ENCODE measurements around the gene KCNJ6.
"Not testable (repeated sequence)": the region's sequence is repeated elsewhere in the genome, so short reads cannot be mapped to it uniquely, and the experiment has no call there.

Gene KCNJ6

DNA sequence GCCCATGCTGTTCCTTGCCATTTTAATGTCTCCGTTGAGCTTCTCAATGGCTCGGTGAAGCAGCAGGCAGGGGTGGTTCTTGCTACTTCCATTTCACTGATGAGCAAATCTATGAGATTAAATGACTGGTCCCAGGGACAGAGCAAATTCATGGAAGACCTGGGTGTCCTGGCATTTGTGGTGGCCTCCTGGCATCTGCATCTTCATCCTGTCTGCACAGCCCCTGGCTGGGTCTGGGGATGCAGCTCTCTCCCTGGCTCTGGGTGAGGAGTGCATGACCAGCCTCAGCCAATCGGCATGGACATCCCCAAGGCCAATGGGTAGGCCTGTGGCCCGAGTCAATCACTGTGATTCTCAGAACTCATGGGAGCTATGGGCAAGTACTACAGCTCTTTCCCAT is 261.7 kb downstream of the KCNJ6 start:
- DNase-seq (ENCODE audit: low read depth, low spot score), result no peak

DNA sequence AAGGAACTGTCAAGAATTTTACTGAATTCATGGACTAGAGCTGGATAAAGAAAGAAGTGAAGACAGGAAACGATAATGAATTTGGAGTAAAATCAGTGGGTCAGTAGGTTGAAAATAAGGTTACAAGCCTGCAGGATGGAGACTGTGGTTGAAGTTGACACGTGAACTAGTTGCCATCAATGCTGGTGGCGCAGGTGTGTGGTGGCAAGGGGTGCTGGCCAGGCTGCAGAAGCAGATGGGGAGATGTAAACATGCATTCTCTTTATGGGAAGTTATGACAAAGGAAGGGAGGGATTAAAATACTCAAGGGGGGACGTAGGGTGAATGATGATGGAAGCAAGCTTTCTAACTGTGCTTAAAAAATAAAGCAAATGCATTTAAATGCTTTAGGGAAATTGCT is 263.1 kb downstream of the KCNJ6 start:
- DNase-seq (ENCODE audit: low read depth, low spot score), result no peak

DNA sequence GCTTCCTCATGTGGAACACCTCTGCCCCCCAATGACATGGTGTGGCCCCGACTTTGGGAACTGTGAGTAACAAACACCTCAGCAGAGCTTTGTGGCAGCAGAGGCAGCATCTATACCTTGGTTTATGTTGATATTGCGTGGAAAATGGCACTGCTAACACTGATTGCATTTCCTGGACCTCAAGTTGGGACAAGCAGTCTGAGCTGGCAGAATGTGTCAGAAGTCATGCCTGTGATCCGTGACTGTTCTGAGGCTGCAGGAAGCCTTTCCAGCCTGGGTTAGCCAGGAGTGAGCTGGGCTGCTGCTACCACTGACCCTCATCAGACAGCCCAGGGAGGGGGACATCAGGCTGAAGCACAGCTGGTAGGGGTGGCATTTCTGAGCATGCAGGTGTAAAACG is 268.5 kb downstream of the KCNJ6 start:
- no peak for DNase-seq (ENCODE audit: low read depth, low spot score)

DNA sequence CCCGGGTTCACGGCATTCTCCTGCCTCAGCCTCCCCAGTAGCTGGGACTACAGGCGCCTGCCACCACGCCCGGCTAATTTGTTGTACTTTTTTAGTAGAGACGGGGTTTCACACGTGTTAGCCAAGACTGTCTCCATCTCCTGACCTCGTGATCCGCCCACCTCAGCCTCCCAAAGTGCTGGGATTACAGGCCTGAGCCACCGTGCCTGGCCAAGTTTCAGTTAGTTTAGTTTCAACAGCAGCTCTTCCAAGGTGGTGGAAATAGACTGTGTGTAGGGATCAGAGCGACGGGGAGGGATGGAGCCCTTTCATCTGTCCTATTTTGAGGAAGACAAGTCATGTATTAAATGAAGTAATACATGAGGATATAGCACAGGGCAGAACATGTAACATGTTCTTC is 269.5 kb downstream of the KCNJ6 start:
- DNase-seq (ENCODE audit: low read depth, low spot score), result not testable (repeated sequence)

DNA sequence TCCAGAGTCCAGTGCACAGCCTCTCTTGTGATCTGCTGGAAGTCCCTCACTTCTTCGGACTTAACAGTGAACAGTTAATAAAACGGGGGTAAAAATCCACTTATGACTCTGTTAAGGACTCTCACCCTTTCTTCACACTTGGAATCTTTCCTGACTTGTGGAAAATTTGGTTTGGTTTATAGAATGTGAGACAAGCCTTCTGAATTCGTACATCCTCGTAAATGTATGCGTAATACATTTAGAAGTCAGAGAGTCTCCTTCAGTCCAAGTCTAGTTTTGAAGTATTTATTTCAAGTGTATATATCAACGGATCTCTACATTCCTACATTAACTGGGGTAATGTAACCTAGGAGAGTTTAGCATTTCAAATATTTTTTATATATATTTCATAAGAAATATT is 270.4 kb downstream of the KCNJ6 start:
- DNase-seq (ENCODE audit: low read depth, low spot score), result no peak

DNA sequence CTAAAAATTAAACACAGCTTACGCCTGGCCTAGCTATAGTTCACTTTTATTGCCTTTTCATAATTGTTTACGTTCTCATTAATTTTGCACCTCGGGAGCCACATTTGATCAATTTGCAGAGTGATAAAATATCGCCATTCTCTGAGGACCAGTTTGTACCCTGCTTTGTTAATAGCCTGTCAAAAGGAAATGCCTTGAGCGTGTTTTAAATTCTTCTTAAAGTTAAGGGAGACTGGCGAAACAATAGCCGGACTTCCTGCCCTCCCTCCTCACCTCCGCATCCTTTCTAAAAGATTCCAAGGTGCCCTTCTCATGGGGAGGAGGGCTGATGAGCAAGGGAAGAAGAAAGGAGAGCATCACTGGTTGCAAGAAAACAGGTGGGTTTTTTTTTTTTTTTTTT is 271.6 kb downstream of the KCNJ6 start:
- DNase-seq (ENCODE audit: low read depth, low spot score), result no peak

DNA sequence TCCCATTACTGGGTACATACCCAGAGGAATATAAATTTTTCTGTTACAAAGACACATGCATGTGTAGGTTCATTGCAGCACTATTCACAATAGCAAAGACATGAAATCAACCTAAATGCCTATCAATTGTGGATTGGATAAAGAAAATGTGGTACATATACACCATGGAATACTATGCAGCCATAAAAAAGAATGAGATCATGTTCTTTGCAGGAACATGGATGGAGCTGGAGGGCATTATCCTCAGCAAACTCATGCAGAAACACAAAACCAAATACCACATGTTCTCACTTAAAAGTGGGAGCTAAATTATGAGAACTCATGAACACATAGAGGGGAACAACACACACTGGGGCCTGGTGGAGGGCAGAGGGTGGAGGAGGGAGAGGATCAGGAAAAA is 272.4 kb downstream of the KCNJ6 start:
- DNase-seq (ENCODE audit: low read depth, low spot score), result not testable (repeated sequence)

DNA sequence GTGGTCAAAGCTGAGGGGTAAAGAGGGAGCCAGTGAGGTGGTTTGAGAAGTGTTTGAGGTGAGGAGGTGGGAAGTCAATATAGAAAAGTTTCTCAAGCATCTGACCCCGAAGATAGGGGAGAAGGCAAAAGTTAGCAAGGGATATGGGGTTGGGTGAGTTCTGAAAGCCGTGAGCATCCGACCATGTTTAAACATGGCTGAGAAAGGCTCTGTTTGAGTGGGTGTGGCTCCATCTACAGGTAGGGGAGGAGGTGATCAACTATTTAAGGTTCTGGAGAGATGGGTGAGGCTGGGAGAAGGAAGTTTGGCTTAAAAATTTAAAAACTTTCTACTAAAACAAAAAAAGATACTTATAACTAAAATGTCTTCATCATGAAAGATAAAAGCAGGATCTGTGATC is 273.8 kb downstream of the KCNJ6 start:
- DNase-seq (ENCODE audit: low read depth, low spot score), result no peak

DNA sequence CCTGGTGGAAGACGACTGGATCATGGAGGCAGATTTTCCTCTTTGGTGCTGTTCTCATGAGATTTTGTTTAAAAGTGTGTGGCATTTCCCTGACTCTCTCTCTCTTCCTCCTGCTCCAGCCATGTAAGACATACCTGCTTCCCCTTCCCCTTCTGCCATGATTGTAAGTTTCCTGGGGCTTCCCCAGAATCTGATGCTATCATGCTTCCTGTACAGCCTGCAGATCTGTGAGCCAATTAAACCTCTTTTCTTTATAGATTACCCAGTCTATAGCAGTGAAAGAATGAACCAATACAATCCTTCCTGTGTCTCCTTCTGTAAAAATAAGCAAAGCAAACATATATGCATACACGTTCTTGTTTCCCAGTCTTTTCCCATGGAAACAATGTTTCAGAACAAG is 276.5 kb downstream of the KCNJ6 start:
- no peak for DNase-seq (ENCODE audit: low read depth, low spot score)

DNA sequence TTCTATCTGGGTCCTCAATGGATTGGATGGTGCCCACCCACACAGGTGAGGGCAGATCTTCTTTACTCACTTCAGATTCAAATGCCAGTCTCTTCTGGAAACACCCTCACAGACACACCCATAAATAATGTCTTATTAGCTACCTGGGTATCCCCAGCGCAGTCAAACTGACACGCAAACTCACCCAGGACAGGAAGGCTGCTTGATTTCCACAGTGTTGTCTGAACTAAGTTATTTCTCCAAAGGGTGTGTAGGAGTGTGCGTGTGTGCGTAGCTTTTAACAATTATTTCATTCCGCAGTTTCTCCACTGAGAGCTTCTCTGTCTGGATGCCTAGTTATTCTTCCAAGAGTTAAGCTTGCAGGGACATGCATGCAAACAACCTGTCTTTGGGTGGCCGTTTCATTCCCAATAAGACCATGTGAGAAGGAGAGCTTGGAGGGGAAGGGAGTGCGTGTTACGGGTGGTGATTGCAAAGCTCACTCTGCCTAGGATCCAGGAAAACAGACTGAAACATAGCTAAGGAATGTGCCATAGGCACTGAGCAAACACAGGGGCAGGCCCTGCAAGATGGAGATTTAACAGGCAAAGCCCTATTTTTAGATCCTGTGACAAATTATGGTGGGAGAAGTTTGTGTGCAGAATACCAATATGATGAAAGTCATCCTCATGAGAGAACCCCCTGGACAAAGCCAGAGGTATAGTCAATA is 280.0 kb downstream of the KCNJ6 start:
- peak; percentile 58 for DNase-seq (ENCODE audit: low read depth, low spot score)

DNA sequence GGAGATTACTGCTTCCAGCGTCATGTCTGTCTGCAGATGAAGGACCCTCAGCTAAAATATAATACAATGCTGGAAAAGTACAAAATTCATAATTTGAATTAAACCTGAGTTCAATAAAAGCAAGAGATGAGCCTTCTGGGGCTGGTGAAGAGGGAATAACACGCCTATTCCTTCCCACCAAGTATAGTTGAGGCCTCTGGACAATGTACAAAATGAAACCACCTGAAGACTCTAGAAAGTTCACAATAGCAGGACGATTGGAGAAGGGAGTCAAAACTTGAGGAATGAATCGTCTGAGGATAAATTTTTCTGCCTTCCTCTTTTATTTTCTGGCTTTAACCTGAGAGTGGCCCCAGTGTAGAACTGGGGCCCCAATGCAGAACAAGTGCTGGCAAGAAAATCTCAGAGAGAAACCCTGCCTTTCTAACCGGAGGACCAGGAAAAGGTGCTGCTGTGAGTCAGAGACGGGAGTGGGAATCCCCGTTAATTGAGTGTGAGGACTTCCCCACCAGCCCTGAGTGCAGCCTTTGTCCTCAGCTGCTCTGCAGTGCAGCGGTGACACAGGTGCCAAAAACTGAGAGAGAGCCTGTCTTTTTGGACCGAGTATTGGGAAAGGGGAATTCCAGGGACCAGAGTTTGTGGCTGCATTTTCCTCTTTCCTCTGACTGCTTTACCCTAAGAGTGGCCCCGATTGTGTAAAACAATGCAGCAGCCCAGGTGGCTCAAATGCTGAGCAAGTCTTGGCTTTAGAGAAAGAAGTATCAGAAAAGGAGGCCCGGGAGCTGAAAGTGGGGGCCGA is 284.7 kb downstream of the KCNJ6 start:
- DNase-seq (ENCODE audit: low read depth, low spot score), result peak; percentile 14

DNA sequence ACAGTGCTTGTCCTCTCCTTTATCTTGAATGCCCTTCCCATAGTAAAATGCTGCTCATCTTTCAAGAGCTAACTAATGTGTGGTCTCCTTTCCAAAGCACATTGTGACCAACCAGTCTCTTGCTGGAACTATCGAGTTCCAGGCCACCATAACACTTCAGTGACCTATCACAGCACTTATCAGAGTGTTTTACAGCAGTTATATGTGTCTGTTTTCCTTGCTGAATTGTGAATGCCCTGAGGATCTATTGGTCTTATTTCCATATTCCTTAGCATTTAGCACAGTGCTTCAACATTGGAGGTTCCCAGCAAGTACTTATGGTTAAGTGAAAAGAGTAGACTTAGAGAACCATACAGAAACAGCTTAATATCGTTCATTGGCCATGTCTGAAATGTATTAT is 285.4 kb downstream of the KCNJ6 start:
- no peak for DNase-seq (ENCODE audit: low read depth, low spot score)

DNA sequence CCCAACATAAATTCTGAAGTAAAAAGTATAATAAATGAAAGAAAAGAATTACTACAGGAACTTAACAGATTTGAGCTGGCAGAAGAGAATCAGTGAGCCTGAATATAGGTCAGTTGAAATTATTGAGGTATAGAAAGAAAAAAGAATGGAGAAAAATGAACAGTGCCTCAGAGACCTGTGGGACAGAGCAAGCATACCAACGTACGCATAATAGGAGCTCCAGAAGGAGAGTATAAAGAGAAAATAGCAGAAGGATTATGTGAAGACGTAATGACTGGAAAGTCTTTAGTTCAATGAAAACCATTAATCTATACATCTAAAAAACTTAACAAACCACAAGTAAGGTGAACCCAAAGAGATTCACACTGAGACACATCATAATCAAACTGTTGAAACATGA is 287.9 kb downstream of the KCNJ6 start:
- no peak for DNase-seq (ENCODE audit: low read depth, low spot score)

DNA sequence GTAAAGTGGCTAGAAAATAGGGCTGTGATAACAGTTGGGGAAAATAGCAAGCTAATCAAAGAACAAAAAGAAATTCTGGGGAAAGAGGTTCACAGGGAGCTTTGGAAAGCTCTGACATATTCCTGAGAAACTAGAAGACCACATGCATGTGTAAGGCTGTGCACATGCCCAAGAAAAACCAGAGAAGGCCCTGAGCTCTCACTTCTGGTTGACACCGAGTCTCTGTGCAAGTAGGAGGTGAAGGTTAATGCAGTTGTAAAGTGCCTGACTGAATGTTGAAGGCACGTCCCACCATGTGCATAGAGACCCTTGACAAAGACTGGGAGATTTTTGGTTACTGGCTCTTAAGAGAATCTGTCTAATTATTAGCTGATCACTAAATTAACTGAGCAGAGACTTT is 288.7 kb downstream of the KCNJ6 start:
- DNase-seq (ENCODE audit: low read depth, low spot score), result no peak

DNA sequence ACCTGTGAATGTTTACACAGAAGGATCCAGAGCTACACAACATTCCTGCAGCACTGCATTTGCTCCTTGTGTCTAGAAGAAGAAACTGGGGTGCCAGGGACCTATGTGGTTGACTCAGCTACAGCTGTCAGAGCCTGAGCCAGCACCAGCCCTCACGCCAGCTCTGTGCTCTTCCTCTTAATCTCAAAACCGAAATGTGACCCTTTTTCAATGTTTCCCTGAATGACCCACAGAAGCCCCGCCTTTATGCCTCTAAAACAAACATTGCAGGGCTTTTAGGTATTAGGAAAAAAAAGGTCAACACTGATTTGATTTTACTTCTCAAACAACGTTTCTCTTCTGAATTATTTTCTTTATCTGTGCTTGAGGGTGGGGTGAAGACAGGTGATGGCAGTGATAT is 289.2 kb downstream of the KCNJ6 start:
- no peak for DNase-seq (ENCODE audit: low read depth, low spot score)

DNA sequence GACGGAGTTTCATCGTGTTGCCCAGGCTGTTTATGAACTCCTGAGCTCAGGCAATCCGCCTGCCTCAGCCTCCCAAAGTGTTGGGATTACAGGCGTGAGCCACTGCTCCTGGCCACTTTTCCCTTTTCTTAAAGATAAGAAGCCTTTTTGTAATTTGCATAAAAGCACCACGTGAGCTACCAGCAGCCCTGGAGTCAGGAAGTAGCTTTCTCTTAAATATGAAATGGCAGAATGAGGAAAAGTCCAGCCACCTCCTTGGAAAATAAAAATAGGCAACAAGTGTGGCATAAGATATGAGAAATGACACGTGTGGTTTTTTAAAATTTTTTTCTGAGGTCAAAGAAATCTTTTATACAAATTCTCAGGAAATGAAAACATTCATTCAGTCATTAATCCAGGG is 289.9 kb downstream of the KCNJ6 start:
- DNase-seq (ENCODE audit: low read depth, low spot score), result no peak

DNA sequence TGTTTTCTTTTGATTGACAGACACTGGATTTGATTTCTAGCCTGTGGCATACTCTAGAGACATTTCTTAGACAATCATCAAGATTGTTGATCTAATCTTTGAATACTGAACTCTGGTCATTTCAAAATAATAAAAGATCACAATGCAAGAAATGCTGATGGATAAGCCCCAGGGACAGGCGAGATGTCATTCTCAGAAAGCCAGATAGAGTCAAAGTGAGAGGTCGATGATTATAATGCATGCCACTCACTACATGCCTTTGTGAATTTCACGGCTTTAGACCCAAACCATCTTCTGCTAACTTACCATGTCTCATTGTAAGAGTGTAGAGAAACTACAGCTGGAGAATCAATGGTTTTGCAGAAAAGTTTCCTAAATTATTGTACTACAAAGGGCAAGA is 292.6 kb downstream of the KCNJ6 start:
- DNase-seq (ENCODE audit: low read depth, low spot score), result no peak

DNA sequence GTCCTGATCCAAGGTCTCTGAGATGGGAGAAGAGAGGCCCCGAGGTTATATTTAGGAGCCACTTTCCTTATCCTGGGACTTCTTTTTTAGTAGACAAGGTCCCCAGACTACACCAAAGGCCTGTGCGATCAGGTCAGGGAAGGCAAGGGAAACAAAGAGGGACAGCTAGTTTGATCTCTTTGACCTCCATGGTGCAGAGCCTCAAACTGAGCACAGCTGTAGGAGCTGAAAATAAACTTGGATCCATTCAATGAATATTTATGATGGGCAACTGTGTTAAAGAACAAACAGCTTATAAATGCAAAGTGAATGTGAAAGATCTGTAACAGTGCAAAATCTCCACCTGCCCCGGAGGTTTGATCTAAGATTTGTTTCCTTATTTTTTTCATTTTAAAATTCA is 293.1 kb downstream of the KCNJ6 start:
- DNase-seq (ENCODE audit: low read depth, low spot score), result no peak

DNA sequence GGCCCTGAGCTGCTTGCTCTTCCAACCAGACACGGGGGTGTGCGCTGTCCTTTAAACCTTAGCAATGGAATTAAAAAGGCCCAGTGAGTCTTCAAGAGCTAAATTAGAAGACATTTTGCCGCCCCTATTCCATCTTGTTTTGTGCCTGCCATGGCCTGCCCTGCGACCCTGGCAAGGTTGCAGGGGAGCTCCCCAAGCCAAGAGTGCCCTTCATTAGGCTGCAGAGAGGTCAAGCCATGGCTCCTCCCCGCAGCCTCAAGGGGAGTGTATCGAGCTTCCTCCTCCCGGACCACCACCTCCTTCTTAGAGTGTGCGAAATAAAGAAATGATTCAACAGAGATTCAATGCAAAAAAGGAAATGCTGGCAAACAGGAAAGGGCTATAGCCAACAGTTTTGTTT is 293.5 kb downstream of the KCNJ6 start:
- DNase-seq (ENCODE audit: low read depth, low spot score), result no peak

DNA sequence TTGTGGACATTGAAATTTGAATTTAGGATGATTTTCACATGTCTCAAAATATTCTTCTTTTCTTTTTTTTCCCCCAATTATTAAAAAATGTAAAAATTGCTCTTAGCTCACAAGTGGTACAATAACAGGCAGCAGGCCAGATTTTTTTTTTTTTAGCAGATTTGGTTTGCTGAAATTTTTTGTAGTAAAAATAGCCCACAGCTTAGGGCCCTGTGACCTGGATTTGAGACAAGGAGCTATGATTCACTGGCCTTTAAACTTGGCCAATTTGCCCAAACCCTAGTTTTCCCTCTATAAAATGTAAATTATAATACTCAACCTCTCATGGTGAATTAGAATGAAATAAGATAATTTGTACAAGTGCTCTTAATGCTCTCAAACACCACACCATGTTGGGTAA is 295.9 kb downstream of the KCNJ6 start:
- DNase-seq (ENCODE audit: low read depth, low spot score), result no peak

DNA sequence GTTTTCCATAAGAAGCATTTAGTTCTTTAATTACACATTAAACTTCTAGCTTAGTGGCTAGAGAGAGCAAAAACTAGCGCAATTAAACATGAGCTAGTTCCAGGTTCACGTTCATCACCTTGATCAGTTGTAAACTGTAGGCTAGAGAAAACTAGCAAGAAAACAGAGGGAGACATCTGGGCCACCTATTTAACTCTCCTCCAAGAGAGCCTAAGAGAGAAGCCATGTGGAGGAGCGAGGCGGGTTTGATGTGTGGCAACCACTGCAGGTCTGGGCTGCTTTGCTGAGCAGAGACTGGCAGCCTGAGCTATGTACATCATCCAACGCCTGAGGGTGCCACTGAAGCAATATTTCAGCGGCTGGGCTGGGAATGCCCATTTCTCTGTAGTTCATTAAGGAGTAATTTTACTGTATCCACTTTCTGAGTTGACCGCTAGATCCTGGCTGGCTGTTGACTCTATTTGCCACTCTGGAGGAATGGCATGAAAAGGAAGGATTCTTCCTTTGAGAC is 296.7 kb downstream of the KCNJ6 start:
- DNase-seq (ENCODE audit: low read depth, low spot score), result no peak

DNA sequence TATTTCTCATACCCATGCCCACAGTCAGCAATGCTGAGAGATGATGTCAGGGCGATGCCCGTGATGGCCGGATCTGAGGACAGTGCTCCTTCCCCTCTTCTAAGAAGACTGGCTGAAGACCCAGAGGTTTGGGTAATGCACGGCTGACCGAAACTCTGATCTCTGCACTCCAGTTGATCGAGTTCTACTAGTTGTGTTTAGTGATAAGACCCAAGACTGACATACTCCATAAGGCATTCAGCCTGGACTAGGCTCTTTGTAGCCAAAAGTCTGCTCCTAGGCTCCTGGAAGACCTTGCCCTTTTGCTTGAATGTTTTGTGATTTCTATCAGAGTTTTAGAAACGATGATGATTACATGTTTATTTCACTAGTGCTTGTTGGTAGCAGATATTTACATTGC is 298.2 kb downstream of the KCNJ6 start:
- no peak for DNase-seq (ENCODE audit: low read depth, low spot score)

DNA sequence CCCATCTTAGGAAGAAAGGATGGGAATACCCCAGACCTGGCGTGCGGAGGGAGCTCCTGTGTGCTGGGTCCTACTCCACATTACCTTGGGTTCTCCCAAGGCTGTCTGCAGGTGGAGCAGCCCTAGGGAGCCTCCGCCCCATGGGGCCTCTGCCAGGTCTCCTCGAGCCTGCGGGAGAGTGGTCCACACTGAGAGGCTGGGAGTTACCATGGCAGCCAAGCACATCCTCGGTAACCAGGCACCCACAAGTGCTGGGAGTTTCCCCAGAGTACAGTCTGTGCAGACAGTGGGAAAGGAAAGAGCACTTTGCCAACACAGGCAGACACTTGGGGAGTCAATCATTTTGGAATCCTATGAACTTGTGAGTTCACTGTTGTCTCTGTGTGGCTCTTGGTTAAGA is 300.3 kb downstream of the KCNJ6 start:
- DNase-seq (ENCODE audit: low read depth, low spot score), result no peak
